Stimulated activated naive CD4-positive, alpha-beta T cell (primary cell): ENCODE measurements around the gene MOB3A.

Experiments used
- DNase-seq, 6 experiments: peaks; one replicate each; lab custom pipeline; 2025; lab: John Stamatoyannopoulos, UW

Gene MOB3A

DNA sequence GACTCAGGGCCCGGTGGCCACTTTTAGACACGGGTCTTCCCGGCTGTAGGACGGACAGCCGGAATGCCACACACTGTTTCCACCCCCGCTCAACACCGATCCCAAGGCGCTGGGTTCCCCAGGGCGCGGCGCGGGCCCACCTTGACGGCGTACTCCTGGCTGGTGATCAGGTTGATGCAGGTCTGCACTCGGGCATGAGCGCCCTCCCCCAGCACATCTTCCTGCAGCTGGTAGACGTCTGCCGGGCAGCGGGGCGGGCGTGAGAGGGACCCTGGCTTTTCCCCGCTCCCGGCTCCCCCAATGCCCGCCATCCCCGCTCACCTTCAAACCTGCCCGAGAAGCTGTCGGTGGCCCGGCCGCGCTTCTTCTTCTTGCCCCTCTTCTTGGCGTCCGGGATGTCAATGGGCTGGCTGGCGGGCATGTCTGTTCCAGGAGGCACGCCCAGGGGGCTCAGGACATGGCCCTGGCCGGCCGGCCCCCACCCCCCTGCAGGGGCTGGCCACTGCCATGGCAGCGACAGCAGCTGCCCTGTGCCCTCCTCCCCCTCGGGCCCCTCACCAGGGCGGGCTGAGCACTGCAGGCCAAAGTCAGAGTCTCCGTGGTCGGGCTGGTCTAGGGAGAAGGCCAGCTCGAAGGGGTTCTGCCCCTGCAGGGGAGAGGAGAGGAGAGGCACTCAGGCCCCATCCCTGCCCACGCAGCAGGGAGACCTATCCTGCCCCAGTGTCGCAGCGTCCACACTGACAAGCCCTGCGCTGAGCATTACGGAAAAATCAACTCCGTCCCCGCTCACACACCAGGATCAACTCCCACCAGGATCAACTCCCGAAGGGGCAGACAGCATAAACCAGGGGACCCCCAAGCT is 49.8 kb downstream of the MOB3A start:
- no peak for DNase-seq

DNA sequence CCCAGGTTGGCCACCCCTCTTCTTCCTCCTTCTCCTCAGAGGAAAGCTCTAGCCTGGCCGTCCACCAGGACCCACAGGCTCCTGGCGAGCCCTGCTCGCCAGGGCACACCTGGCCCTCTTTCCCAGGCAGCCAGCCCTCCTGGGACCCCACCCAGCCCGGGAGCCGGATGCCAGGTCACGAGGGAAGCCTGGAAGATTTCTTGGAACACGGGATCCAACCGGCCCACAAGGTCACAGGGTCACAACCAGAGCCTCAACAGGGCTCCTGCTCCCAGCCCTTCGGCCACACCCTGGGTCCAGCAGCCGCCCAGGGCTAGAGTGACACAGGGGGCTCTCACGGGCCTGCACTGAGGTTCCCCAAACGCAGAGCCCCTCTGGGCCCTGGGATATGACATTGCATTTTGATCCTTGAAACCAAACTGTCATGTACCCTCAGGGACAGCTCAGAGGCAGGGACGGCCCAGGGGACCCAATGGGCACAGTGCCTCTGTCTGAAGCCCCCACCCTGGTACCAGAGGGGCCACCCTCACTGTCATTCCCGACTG is 50.6 kb downstream of the MOB3A start:
- DNase-seq = no peak

DNA sequence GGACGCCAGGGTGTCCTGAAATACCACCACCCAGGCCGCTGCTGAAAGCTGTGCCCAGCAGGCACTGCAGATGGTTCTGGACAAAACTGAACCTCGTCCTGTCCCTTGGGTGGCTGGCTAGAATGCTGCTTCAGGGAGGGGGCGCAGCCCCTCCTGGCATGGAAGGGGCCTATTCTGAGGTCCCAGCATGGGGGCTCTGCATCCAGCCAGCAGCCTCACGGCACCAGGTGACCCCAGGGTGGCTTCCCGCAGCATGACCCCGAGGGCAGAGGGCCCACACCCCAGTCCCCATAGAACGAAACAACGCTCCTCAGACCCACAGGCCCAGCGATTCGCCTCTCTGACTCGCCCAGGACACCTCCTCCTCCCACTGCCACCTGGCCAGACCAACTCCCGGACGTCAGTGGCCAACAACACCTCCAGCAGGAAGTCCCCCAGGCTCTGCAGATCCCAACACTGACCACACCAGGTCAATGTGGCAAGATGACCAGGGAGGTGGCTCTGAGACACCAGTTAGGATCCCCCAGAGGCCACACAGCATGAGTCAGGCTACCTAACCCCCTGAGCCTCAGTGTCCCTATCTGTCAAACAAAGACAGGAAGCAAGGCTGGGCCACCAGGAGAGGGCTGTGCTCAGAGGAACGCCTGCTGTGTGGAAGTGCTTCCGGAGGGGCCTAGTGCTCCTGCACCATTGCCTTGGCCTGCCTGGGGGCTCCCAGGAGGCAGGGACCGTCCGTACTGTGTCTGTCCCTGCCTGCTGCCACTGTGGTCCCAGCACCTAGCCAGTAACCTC is 51.2 kb downstream of the MOB3A start:
- no peak for DNase-seq

DNA sequence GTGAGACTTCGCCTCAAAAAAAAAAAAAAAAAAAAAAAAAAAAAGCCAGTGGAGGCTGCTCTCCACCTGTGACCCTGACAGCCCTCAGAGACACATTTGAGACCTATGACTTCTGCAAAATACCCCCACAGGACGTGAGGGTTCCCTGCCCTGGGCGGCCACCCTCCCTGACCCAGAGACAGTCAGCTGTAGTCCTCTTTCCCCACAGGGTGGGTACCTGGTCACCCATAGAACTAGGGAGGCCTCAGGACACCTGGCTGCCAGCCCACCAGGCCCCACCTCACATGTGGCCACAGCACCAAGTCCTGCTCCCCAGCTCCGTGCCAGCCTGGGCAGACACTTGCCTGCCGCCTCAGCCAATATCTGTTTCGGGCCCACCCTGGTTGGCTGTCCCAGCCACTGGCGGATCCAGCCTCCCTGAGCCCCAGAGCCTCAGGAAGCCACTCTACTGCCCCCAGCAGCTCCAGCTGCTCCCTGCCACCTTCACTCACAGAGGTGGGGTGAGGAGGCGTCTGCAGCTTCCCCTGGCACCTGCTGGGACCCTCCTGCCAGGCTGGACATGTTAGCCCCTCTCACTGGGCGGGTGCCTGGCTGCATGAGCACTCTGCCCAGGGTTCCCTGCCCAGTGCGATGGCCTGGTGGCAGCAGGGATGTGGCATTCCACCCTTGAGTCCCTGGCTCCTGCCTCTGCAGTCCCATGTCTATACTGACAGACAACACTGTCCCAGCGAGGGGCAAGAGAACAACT is 52.0 kb downstream of the MOB3A start:
- peak in 3 of 6 experiments; percentile 26 to 46 (median 37) for DNase-seq

DNA sequence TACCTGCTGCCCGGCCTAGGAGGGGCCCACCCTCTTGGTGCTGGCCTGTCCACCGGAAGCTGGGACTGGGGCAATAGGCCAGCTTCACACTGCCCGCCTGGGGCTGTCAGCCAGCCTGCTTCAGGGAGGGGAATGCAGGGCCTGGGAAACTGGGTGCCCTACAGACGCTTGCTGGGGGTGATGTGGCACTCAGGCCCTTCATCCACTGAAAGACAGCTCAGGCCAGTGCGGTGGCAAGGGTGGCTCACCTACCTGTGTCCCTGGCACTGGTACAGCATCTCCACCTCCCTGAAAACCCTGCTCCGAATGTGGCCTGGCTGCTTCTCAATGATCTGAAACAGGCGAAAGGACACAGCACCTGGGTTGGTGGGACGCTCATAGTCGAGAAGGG is 52.9 kb downstream of the MOB3A start:
- DNase-seq = no peak

DNA sequence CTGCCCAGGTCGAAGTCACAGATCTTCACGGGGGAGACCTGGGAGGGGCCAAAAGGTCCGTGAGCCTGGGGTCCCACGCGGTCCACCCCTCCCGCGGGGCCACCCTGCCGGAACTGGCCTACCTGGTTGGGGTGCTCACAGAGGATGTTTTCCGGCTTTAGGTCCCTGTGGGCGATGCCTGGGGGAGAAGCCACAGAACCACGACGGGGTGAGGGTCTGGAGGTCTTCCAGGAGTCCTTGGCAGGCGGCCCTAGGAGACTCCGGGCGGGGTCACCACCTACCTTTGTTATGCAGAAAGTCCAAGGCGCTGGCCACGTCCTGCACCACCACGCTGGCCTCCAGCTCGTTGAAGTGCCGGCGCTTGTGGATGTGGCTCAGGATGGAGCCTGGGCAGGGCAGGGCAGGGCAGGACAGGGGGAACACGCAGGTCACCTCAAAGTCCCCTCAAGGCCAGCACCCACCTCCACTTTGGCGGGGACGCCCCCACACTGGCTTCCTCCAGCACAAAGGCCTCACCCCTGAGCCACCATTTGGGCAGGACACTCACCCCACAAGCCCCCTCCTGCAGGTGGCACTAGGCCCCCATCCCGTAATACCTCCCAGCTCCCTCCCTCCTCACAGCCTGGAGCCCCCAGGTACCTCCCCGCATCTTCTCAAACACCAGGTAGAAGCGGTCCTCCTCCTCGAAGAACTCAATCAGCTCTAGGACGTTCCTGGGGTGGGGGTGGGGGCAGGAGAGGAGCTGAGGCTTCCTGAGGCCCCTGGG is 53.5 kb downstream of the MOB3A start:
- DNase-seq = peak in 3 of 6 experiments; percentile 24 to 58 (median 57)

DNA sequence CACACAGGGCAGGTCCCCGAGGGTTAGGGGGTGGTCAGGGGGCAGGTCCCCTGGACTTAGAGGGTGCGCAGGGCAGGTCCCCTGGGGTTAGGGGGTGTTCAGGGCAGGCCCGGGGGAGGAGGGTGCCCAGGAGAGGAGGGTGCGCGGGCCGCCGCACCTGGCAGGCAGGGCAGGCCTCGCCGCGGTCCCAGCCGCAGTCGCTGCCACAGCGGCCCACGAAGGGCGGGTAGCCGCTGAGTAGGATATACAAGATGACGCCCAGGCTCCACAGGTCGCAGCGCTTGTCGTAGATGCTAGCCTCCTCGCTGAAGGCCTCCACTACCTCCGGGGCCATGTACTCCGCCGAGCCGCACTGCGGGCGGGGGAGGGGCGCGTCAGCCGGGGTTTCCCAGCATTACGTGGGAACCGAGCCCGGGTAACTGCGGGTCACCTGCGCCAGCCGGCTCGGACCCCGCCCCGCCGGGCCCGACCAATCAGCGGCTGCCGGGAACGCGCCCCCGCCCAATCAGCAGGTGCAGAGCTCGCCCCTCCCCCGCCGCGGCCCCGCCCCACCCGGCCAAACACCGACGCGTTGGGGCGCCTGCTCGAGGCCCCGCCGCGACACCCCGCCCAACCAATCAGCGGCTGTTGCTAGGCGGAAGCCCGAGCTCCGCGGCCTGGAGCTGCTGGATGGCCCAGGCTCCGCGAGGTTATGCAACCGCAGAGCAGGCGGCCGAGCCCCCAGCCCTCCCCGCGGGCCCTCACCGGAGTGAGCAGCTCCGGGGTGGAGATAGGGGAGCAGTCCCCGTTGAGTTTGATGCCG is 54.2 kb downstream of the MOB3A start:
- peak; percentile 97 to 100 (median 99) for DNase-seq

DNA sequence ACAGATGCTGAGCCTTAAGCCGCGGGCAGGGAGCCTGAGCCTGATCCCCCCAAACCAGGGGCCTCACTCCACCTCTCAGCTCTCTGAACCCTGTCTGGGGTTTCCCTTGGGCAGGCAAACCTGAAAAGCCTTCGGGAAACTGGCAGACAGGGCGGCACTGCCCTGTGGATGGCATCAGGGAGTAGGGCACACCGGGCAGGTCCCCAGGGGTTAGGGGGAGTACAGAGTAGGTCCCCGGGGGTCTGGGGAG is 54.8 kb downstream of the MOB3A start:
- no peak for DNase-seq

DNA sequence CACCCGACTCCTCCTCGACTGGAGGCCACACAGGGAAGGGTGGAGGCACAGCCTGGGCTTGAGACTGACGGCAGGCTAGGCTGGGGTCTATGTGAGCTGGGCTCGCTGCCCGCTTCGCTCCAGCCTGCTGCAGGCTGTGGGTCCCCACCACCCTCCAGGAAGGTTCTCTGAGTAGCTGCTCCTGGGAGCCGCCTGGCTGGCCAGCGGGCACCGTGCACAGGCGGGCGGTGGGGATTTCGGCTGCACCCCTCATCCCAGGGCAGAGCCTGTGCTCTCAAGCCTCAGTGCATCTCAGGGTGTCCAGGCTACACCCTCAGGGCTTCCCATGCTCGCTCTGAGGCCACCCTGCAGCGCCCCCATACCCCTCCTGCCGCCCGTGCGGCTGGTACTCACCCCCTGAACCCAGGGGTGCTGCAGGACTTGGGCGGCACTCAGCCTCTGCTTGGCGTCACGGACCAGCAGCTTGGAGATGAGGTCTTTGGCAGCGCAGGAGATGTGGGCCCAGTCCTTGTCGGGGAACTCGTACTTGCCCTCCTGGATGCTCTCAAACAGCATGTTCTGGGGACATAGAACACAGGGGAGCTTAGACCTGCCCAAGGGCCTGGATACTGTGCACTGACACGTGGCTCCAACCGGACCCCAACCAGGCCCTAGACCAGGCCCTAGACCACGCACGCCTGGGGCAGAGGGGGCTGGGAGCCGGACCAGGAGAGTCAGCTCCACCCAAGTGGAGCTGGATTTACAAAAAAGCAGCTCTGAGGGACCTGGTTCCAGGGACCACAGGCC is 55.3 kb downstream of the MOB3A start:
- no peak for DNase-seq

DNA sequence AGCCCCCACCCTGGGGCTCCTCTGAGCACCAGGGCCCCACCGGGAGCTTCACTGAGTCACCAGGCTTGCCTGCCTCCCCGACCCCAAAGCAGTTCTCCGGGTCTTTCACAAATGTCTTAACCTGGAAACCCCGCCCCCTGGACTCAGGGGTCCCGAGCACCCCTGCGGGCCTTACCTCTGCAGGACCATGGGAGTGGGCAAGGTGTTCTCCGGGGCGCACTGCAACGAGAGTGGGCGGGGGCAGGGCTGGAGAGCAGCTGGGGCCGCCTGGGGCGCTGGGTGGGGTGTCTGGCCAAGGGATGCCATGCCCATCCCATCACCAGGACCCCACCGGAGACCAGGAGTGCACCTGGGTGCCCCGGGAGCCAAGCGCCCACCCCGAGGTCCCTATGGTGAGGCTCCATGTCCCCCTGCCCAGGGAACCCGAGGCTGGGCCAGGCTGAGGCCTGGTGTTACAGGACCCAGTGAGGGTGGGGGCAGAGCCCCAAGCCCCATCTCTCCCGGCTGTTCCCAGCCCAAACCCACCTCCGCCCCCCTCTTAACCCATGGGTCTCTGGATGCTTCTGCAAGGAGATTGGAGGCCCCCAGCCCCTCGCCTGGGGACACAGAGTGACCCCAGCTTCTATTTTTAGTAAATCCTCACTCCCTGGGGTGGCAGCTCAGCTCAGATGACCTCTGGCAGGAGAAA is 56.0 kb downstream of the MOB3A start:
- DNase-seq = no peak

DNA sequence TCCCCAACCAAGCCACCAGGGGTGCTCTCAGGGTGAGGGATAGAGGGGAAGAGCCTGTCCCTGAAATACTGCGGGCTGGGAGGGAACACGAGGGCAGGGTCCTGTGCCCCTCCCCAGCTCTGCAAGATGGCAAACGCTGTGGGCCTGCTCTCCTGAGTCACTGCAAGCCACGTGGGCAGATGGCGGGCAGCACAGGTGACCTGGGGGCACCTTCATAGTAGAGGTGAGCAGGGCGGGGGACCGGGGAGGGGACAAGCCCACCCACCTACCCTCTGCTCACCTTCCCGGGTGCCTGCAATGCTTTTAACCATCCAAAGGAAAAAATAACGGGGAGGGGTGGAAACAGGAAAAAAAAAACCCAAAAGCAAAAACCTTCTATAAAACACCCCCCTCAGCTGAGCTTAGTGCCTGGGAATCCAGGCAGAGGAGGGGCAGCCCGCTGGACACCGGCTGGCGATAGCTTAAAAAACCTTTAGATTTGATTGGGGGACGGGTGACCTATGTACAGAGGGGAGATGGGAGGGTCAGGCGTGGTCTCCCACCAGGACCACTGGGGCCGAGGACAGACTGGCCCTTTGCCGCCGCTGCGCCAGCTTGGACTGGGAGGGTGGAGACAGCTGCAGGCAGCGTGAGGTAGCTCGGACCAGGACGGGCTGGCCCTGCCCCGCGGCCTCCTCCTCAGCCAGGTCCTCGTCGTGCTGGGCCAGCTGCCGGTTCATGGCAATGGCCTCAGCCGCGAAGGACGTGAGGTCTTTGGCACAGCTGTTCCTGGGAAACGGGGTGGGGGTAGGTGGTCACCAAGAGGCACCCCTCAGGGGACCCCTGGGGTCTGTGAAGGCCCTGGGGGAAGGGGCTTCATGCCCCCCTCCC is 56.8 kb downstream of the MOB3A start:
- DNase-seq = no peak

DNA sequence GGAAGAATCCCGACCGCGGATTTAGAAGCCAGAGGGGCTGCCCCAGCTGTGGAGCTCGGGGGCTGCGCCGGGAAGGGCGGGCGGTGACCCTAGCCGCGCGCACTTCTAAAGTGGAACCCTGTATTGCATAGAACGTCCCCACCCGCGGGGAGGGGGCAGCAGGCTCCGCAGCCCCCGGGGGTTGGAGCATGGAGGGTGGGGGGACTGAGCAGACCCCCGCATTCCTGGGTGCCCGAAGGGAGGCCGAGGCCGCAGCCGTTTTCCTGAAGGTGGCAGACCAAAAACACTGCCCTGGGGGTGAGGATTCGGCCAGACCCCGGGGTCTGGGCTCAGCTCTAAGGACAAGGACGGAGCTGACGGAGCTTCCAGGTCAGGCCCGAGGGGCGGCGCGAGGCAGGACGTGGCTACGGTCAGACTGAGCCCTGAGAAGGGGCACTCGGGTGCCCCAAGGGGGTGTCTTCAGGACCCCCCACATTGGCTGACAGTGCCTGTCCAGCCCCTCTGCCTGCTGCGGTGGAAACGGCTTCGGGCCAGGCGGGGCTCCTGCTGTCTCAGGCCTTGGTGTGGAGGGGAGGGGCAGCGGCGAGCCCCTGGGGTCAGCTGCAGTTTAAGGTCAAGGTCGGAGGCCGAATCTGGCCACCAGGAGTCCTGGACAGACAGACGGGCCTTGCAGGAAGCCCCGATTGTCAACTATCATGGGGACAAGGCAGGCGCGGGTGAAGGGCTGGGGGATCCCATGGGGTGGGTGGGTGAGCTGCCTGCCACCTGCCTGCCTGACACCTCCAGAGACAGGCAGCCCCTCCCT is 57.6 kb downstream of the MOB3A start:
- DNase-seq = no peak

DNA sequence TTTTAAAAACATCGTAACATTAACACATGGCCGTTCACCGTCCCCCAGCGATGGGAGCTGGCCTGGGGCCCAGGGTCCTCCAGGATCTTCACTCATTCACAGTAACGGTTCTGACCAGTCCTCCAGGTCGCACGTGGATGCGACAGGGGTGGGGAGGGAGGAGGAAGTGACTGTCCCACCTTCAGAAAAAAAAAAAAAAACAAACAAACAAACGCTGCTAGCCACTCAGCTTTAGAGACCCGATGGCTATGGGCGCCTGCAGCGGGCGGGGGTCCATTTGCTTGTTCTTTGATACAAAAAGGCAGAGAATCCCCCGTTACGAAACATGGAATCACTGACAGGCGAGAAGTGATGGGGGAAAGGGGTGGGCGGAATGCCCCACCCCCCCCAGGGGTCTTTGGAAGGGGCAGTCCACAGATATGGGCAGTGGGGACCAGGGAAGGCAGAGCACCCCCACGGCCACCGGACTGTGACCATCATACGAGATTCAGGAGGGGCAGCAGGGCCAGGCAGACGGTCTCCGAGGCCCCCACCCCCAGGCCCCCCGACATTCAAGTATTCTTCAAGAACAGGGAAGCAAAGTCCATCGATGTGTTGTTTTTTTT is 58.4 kb downstream of the MOB3A start:
- no peak for DNase-seq

DNA sequence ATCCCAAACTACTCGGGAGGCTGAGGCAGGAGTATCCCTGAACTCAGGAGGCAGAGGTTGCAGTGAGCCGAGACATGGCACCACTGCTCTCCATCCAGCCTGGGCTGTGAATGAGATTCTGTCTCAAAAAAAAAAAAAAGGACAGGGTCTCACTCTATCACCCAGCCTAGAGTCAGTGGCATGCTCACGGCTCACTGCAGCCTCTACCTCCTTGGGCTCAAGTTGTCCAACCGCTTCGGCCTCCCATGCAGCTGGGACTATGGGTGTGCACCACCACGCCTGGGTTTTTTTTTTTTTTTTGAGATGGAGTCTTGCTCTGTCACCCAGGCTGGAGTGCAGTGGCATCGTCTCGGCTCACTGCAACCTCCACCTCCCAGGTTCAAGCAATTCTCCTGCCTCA is 59.7 kb downstream of the MOB3A start:
- DNase-seq = no peak

DNA sequence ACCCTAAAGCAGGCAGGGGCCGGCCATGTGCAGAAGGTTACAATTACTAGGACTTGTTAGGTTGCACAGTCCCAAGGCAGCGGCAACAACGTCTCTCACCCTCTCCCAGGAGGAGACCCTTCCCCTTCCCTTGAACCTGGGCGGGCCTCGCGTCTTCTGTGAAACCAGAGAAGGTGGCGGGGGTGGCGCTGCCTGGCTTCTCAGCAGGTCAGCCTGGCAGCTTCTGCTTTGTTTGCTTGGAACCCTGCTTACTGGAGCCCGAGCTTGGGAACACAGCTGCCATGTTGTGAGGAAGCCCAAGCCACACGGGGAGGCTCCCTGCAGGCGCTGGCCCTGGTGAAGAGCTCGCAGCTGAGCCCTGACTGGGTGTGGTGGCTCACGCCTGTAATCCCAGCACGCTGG is 60.5 kb downstream of the MOB3A start:
- DNase-seq = no peak

DNA sequence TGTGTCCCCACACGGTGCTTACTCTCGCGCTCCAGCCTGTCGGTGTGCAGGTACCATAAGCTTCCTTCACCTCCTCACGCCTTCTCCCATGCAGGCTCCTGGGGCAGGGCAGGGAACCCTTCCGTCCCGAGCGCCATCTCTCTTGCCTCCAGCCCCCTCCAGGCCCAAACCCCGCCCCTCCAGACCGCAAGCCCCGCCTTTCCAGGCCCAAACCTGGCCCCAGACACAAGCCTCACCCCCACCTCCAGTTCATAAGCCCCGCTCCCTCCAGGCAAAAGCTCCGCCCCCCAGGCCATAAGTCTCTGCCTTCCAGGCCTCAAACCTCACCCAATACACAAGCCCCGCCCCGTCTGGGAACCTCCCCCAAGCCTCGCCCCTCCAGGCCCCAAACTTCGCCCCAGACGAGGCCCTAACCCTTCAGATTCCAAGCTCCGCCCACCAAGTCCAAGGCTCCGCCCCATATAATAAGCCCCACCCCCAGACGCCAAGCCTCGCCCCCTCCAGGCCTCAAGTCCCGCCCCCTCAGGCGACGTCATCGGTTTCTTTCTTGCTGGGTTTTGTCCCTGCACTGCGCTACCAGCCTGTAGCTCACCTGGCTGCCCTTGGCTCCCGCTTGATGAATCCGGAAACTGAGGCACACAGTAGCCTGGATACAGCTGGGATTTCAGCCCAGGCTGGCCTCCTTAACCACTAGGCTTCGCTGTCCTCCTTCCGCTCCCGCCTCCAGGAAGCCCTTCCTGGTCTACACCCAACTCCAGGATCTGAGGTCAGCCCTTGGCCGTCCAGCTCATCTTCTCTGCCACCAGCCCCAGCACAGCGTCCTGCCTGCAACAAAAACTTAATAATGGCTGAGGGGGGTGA is 61.2 kb downstream of the MOB3A start:
- peak; percentile 38 to 81 (median 66) for DNase-seq
